HG03571 (cell line): Measurements from ENCODE around the gene PLA2G4B.

ENCODE experiments used
- ATAC-seq: cut with Tn5 transposase; IDR thresholded peaks from one replicate; pipeline ENCODE4 v1.9.1; 2021; ENCODE audit not compliant: unreplicated experiment

Gene PLA2G4B

DNA sequence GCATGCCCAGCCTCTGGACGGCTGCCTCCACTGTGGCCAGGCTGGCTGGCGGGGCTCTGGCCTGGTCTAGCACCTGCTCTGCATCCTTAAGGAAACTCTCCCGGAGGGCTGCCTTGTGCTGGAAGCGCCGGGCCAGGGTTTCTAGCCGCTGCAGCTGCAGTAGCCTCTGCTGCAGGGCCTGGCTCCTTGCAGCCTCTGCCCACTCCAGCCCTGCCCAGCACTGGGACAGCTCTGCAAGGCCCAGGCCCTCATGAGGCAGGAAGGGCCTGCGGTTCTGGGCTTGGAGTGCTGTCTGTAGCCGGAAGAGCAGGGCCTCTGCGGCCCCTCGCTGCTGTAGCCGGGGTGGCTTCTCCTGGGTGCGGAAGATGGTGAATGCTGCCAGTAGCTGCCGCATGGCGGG is 47.2 kb downstream of the PLA2G4B start:
- no peak for ATAC-seq

GRCh38 chr15:41886741-41887140 is 48.1 kb downstream of the PLA2G4B start:
- ATAC-seq: no peak

- no peak for ATAC-seq
These were observed 48.5 kb downstream of the PLA2G4B start for GRCh38 chr15:41887161-41887560.

- no peak for ATAC-seq
These were observed 49.2 kb downstream of the PLA2G4B start for GRCh38 chr15:41887893-41888292.

DNA sequence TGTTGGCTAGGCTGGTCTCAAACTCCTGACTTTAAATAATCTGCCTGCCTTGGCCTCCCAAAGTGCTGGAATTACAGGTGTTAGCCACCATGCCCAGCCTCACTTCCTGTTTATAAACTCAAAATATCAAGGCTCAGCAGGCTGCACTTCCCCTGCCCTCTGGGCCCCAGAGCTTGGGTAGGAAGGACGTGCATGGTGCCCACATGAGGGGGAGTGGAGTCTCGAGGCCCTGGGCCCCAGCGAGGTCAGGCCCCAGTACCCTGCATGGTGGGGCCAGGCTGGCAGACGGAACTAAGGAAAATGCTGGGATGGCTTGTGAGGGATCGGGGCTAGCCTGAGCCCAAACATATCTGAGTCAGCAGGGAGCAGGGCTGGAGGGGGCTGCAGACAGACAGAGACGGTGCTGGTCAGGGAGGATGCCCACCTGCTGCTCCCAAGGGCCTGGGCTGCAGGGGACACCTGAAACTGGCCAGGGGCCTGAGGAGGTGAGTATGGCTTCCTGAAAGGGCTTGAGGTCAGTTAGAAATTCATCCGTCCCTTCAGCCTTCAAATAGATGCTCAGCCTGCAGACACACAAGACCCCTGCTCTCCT is 50.1 kb downstream of the PLA2G4B start:
- no peak for ATAC-seq

GRCh38 chr15:41890050-41890690 is 51.5 kb downstream of the PLA2G4B start:
- no peak for ATAC-seq

DNA sequence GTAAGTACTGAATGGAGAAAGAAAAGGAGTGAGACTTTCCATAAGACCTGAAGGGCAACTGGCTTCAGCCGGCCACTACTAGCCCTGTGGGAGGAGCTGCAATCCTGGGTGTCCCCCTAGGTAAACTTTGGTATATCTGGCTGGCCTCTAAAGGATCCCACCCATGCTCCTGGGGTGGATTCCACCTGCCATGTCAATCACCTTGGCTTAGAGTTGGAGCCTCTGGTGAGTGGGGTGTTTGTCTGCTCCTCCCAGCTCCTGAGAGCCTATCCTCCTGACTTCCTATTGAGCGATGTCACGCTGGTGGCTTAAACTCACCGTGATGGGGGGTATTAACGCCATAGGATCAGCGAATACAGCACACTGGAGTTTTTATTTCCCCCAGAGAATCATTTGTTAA is 52.6 kb downstream of the PLA2G4B start:
- no peak for ATAC-seq

- ATAC-seq: no peak
These were observed 53.3 kb downstream of the PLA2G4B start for GRCh38 chr15:41891946-41892345.

DNA sequence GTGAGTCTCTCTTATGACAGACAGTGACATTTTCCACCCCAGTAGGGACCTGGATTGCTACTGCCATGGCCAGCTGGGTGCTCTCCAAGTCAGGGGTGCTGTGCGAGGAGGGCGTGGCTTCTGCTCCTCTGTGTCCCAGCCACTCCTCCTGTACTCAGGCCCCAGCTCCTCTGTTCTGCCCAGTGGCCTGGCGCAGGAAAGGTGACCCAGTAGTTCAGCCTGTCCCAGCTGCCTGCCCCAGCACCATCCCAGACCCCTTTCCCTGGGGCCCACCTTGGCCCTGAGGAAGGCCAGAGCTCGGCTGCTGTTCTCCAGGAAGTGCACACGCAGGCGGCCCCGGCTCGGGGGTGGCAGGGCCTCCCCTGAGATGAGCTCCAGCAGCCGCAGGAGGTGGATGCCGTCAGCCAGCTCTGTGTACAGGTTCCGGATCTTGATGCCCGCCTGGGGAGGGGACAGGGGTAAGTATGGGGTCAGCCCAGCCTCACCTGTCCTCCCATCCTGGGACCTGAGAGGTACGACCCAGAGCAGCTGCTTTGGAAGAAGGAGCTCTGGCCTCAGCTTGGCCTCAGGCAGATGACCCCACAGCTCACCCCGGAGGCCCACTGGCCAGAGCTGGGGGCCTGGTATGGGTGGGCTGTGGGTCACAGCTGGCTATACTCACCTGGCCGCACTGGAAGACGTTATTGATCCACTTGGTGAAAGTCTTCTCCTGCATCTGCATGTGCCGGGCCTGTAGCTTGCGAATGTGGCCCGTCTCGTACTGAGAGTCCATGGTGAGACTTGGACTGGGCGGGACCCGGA is 54.2 kb downstream of the PLA2G4B start:
- no peak for ATAC-seq

GRCh38 chr15:41893422-41894250 is 55.0 kb downstream of the PLA2G4B start, which contains the start of gene SPTBN5:
Gene SPTBN5 (minus strand): TSS chr15:41894053. CDS start chr15:41893497, 556 bp downstream.
- ATAC-seq: no peak

DNA sequence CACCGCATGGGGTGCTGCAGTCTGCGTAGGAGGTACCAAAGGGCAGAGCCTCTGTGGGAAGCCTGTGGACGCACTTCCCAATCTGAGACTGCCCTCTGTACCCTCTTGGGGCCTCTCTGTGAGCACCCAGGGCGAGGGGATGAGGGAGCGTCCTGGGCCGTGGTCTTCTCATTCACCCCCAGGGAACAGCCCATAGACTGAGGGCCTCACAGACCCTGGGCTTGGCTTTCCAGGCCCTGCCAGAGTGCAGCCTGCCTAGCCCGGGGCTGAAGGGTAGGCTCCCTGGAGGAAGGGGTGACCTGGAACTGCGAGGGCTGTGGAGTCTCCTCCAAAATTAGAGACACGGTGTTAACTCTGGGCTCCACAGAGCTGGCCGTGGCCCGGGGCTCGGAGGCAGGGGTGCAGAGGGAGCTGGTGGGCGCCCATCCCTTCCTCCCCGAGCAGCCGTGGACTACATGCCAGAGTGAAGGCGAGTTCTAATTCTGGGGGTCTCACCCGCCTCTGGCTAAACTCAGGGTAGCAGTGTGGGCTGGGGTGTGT is 55.7 kb downstream of the PLA2G4B start:
- no peak for ATAC-seq

GRCh38 chr15:41894791-41895463 is 56.3 kb downstream of the PLA2G4B start:
- ATAC-seq: peak; percentile 89

- ATAC-seq: no peak
These were observed 56.8 kb downstream of the PLA2G4B start for GRCh38 chr15:41895491-41895890.

- no peak for ATAC-seq
These were observed 57.3 kb downstream of the PLA2G4B start for GRCh38 chr15:41895957-41896356.

- ATAC-seq: no peak
These were observed 57.9 kb downstream of the PLA2G4B start for GRCh38 chr15:41896566-41896965.

- ATAC-seq: no peak
These were observed 58.7 kb downstream of the PLA2G4B start for GRCh38 chr15:41897363-41897799.
